Skeletal muscle cell (primary cell): ENCODE data around the gene UBE2E2.

Source experiments
- DNase-seq: peaks from one replicate; pipeline ENCODE4 v3.0.0-alpha.2; 2010; ENCODE audit warnings: low read depth
- H3K4me3 ChIP-seq: 2 replicates; pipeline ENCODE4 v1.5.1; 2011; ENCODE audit warnings: low read depth, mild to moderate bottlenecking, control low read depth, low read length, moderate library complexity

Gene UBE2E2

GRCh38 chr3:23450806-23451205, 247.7 kb downstream of the UBE2E2 start:
- H3K4me3 ChIP-seq: no peak overlapping the region
- no peak for DNase-seq

DNA sequence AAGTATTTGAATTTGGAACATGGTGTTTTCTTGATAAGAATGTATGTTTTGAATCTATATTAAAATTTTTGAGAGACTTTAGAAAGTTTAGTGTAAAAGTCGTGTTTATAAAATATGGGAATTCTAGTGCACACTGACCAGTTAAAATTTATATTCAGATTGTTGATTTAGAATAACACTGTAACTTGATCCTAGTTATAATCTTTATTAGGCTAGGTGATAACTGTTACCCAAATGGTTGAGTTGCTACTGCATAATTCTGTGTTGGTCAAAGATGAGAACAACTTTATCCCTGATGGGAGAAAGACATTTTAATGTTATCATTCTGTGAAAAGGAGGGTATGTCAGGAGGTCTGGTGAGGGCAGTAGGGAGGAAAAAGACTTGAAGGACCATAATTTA, 249.3 kb downstream of the UBE2E2 start:
- no peak for DNase-seq
- no peak overlapping the region for H3K4me3 ChIP-seq

DNA sequence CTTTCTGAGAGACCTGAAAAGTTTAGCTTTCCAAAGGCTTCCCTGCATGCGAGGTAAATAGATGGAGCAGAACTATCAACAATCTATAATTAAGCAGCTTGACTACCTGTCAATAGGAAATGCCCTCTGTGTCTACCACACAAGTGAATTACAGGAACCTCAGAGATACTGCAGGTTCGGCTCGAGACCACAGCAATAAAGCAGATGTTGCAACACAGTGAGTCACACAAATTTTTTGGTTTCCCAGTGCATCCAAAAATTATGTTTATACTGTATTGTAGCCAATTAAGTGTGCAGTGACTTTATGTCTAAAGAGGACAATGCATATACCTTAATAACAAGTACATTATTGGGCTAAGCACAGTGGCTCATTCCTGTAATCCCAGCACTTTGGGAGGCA, 252.0 kb downstream of the UBE2E2 start:
- H3K4me3 ChIP-seq: no peak overlapping the region
- DNase-seq: peak; percentile 73

- peak; percentile 80 for DNase-seq
- H3K4me3 ChIP-seq: no peak overlapping the region
Observed at GRCh38 chr3:23455775-23456174, 252.6 kb downstream of the UBE2E2 start.

- no peak for DNase-seq
- H3K4me3 ChIP-seq: no peak overlapping the region
Observed at GRCh38 chr3:23457697-23458096, 254.6 kb downstream of the UBE2E2 start.

- no peak for DNase-seq
- no peak overlapping the region for H3K4me3 ChIP-seq
Observed at GRCh38 chr3:23459465-23459864, 256.3 kb downstream of the UBE2E2 start.

- no peak for DNase-seq
Observed at GRCh38 chr3:23459889-23460546, 256.9 kb downstream of the UBE2E2 start.

DNA sequence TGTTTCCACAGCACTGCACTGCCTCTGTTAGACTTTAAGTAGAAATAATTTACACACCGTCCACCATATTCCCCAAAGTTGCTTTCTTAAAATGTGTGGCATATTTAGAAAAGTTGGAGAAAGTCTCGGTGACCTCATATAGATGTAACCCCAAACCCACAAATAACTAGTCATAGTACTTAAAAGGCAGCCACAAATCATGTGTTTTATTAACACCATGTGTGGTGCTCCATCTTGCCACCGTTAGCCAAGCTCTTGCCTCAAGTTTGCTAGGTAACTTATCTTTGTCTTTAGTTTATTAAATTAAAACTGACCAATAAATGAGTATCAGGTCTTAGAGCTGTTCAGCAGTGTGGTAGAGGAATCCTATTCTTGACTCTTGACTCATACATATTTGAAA, 257.9 kb downstream of the UBE2E2 start:
- H3K4me3 ChIP-seq: no peak overlapping the region
- no peak for DNase-seq

More at GRCh38 chr3:23459889-23460546, 256.9 kb downstream of the UBE2E2 start:
- no peak overlapping the region for H3K4me3 ChIP-seq

- no peak overlapping the region for H3K4me3 ChIP-seq
- no peak for DNase-seq
Observed at GRCh38 chr3:23463791-23464190, 260.7 kb downstream of the UBE2E2 start.

DNA sequence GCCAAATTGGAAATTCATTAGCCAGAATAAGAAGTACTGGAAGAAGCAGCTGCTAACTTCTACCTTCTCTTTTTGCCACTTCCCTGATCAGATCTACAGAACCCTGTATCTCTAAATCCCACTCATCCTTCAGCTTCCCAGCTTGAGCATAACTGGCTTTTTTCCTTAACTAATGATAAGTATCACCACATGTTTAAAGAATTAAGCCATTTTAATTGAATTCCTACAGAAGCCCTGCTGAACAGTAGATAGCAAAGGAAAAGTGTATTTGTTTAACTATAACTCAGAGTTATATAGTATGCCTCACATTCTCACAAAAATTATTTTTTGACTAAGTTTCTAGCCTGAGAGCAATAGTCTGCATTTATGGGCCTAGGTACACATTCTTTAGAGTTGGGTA, 262.4 kb downstream of the UBE2E2 start:
- no peak for DNase-seq
- no peak overlapping the region for H3K4me3 ChIP-seq

- no peak for DNase-seq
- no peak overlapping the region for H3K4me3 ChIP-seq
Observed at GRCh38 chr3:23468203-23468602, 265.1 kb downstream of the UBE2E2 start.

DNA sequence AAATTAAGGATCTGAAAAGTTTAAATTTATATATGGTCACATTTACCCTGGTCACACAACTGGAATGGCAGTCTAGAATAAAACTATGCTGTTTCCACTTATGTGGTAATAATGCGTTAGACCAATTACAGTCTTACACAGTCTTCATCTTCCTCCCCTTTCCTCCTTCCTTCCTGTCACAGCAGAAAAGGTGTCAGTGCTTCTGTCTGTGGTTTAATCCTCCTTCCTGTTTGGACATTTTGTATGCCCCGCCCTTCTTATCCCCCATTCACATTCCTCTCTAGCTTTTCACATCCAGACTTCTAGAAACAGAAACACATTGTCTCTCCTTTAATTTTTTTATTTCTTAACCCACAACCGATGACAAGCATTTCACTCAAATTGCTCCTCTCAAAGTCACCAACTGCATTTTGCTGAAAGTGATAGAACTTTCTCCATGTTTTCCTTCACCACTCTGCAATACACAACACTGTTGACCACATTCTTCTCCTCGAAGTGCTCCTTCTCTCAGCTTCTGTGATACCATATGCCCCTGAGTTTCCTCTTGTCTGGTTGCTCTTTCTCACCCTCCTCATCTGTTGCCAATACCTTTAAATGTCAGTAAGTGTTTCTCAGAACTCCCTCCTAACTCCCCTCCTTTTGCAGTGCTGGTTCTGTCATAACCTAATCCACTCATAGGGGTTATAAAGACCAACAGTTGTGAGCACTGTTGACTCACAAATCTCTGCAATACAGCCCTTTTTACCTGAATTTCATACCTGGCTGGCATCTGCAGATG, 271.6 kb downstream of the UBE2E2 start:
- no peak for DNase-seq
- H3K4me3 ChIP-seq: no peak overlapping the region

DNA sequence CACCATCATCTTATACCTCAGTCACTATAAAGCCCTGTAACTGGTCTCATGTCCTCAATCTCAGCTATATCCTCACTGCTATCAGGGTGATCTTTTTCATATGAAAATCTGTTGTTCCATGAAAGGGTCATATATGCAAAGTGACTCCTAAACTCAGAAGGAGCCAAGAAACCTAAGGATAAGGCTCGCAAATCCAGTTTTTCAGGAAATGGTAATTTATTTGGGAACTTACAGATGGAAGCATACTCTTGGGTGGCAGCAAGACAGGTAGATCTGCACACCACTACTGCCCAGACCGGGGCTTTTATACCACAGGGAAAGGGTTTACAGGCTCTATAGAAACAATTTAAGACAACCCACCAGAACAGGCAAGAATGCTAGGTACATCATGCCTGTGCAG, 272.3 kb downstream of the UBE2E2 start:
- no peak for DNase-seq
- no peak overlapping the region for H3K4me3 ChIP-seq

DNA sequence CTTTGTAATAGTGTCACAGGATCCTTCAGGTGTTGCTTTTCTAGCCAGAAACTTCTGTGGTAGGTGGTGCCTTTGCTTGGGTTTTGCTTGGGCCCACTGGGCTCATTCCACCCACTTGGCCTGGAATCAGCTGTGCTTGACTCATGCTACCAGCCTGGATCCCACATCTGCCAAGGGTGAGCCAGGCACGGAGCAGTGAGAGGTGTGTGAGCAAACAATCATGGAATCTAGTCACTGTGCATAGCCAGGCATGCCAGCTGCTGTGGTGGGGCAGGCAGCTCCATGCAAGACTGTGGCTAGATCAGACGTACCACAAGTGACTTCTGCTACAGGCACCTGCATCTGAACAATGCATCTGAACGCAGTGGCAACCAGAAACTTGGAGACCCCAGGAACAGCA, 275.9 kb downstream of the UBE2E2 start:
- no peak overlapping the region for H3K4me3 ChIP-seq
- DNase-seq: no peak

GRCh38 chr3:23479615-23480328, 276.6 kb downstream of the UBE2E2 start:
- no peak for DNase-seq
- H3K4me3 ChIP-seq: no peak overlapping the region

- no peak overlapping the region for H3K4me3 ChIP-seq
- DNase-seq: no peak
Observed at GRCh38 chr3:23480329-23480714, 277.2 kb downstream of the UBE2E2 start.

DNA sequence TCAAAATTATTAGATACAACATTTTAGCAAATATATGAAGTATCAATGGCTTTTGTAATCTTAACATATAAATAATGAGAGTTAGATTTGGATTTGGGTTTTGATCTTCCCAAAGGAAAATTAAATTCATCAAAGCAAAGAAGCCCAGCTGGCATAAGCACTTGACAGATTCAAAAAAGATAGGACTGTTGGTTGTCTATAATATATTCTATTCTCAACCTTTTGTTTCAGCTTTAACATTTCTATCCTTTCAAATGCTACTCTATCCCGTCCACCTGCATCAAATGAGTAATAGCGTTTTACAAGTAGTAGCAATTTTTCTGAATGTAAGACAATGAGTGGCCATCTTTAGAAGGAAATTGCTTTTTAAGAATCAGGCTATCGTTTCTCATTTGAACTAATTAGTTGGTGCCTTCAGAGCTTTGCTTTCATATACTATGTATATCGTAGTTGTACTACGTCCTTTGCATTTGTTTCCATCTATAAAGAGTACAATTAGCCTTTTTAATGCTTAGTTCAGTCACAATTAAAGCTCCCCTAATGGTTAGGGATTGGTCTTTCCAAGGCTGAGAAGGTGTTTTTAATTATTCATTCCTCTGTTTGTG, 278.0 kb downstream of the UBE2E2 start:
- H3K4me3 ChIP-seq: no peak overlapping the region
- no peak for DNase-seq

- no peak for DNase-seq
- H3K4me3 ChIP-seq: no peak overlapping the region
Observed at GRCh38 chr3:23481616-23482278, 278.6 kb downstream of the UBE2E2 start.

GRCh38 chr3:23484386-23484785, 281.3 kb downstream of the UBE2E2 start:
- no peak for DNase-seq
- no peak overlapping the region for H3K4me3 ChIP-seq

DNA sequence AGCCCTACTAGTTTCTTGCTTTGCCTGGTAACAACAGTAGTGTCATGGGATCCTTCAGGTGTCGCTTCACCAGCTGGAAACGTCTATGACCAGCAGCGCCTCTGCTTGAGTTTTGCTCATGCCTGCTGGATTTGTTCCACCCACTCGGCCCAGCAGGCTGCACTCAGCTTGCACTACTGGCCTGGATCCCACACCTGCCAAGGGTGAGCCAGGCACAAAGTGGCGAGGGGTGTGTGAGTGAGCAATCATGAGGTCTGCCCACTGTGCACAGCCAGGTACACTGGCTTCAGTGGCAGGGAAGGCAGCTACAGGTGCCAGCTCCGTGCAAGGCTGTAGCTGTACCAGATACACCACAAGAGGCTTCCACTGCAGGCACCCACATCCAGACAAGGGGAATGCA, 282.8 kb downstream of the UBE2E2 start:
- no peak overlapping the region for H3K4me3 ChIP-seq
- no peak for DNase-seq
